ENCODE results near the gene NHSL2. TPM values are rescaled to one million over a fixed set of nuclear protein-coding genes. Genes with fewer than 3 reads are reported as not detected.

NHSL2 gene
- total RNA-seq, 4 donors from 2014 or later = 7.6 to 30.8 (median 9.1) TPM

GRCh38 chrX:72002875-72003274 is 92.2 kb downstream of the NHSL2 start:
- H3K27me3 ChIP-seq = no peaks in the 10 kb centered on the region

GRCh38 chrX:72003811-72004750 is 93.4 kb downstream of the NHSL2 start:
- DNase-seq = peak in 1 of 2 donors; percentile 51
- Histone ChIP-seq H3K27ac (peak overlapping the region; percentile 66 to 67), H3K4me1 (no peaks in the 10 kb centered on the region), H3K36me3 (no peaks in the 10 kb centered on the region), H3K27me3 (no peaks in the 10 kb centered on the region), H3K4me3 (no peak overlapping the region), H3K9me3 (no peaks in the 10 kb centered on the region)
- intact Hi-C loops (cut with DNase I; ENCODE audit: low total_unique reads) = no loop called here
- TF ChIP-seq POLR2A (IDR thresholded peaks at IDR 0.05) (no peak), CTCF (IDR thresholded peaks at IDR 0.05) (peak in 1 of 4 experiments; percentile 12)

More at GRCh38 chrX:72002875-72003274, 92.2 kb downstream of the NHSL2 start:
- intact Hi-C loops (cut with DNase I; ENCODE audit: low total_unique reads) = no loop called here
- Histone ChIP-seq H3K4me1 (no peaks in the 10 kb centered on the region), H3K9me3 (no peaks in the 10 kb centered on the region), H3K27ac (no peak overlapping the region), H3K36me3 (no peaks in the 10 kb centered on the region), H3K4me3 (no peak overlapping the region)
- no peak for DNase-seq
- TF ChIP-seq CTCF (IDR thresholded peaks at IDR 0.05) = no peak
- TF ChIP-seq POLR2A (IDR thresholded peaks at IDR 0.05) = no peak

DNA sequence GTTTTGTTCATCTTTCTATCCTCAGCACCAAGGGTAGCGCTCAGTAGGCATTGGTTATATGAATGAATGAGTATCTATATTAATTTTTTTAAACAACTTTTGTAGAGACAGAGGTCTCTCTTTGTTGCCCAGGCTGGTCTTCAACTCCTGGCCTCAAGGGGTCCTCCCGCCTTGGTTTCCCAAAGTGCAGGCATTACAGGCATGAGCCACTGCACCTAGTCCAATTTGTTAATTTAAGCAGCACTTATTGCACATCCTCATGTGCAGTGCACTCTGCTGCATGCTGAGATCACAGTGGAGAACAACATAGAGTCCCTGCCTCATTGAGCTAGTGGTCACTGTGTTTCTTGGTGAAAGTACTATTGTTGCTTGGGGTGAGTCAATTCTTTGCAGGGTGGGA is 94.4 kb downstream of the NHSL2 start:
- DNase-seq = no peak
- intact Hi-C loops (cut with DNase I; ENCODE audit: low total_unique reads) = no loop called here
- TF ChIP-seq CTCF (IDR thresholded peaks at IDR 0.05) = no peak
- no peak for TF ChIP-seq POLR2A (IDR thresholded peaks at IDR 0.05)
- Histone ChIP-seq H3K27ac (peak overlapping the region in 1 of 2 donors; percentile 66), H3K27me3 (no peaks in the 10 kb centered on the region), H3K4me1 (no peaks in the 10 kb centered on the region), H3K4me3 (no peak overlapping the region), H3K36me3 (no peaks in the 10 kb centered on the region), H3K9me3 (no peaks in the 10 kb centered on the region)

- H3K27ac ChIP-seq = no peak overlapping the region
- no peak for DNase-seq
- intact Hi-C loops (cut with DNase I; ENCODE audit: low total_unique reads) = no loop called here
- H3K27me3 ChIP-seq = no peaks in the 10 kb centered on the region
- no peaks in the 10 kb centered on the region for H3K4me1 ChIP-seq
- TF ChIP-seq POLR2A (IDR thresholded peaks at IDR 0.05) (no peak), CTCF (IDR thresholded peaks at IDR 0.05) (no peak)
- H3K36me3 ChIP-seq = no peaks in the 10 kb centered on the region
- no peak overlapping the region for H3K4me3 ChIP-seq
- H3K9me3 ChIP-seq = no peaks in the 10 kb centered on the region
Measured at GRCh38 chrX:72006461-72006860, 95.8 kb downstream of the NHSL2 start.

- no peaks in the 10 kb centered on the region for H3K4me1 ChIP-seq
- intact Hi-C loops (cut with DNase I; ENCODE audit: low total_unique reads) = no loop called here
- no peak overlapping the region for H3K4me3 ChIP-seq
- TF ChIP-seq CTCF (IDR thresholded peaks at IDR 0.05) = no peak
- TF ChIP-seq POLR2A (IDR thresholded peaks at IDR 0.05) = no peak
- DNase-seq = no peak
- H3K27me3 ChIP-seq = no peaks in the 10 kb centered on the region
- H3K27ac ChIP-seq = no peak overlapping the region
- no peaks in the 10 kb centered on the region for H3K9me3 ChIP-seq
- H3K36me3 ChIP-seq = no peaks in the 10 kb centered on the region
Measured at GRCh38 chrX:72009731-72010130, 99.1 kb downstream of the NHSL2 start.

All from uterus (tissue), 4 donors.